Measurements from ENCODE around the gene LRRC32.
"Not testable (repeated sequence)": the region's sequence is repeated elsewhere in the genome, so short reads cannot be mapped to it uniquely, and the experiment has no call there.

Gene LRRC32

DNA sequence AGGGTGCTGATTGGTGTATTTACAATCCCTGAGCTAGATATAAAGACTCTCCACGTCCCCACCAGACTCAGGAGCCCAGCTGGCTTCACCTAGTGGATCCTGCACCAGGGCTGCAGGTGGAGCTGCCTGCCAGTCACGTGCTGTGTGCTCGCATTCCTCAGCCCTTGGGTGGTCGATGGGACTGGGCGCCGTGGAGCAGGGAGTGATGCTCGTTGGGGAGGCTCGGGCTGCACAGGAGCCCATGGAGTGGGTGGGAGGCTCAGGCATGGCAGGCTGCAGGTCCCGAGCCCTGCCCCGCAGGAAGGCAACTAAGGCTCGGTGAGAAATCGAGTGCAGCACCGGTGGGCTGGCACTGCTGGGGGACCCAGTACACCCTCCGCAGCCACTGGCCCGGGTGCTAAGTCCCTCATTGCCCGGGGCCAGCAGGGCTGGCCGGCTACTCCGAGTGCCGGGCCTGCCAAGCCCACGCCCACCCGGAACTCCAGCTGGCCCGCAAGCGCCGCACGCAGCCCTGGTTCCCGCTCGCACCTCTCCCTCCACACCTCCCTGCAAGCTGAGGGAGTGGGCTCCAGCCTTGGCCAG is 61.6 kb downstream of the LRRC32 start:
- not testable (repeated sequence) for DNase-seq

- DNase-seq = not testable (repeated sequence)
Measured at GRCh38 chr11:76608228-76608627, 62.3 kb downstream of the LRRC32 start.
